HL-60 (cell line): ENCODE results near the gene EPB41L4B.

ENCODE experiments used
- DNase-seq, 2 experiments: peaks; one replicate each; pipeline ENCODE4 v3.0.0-alpha.2; 2010 to 2020; ENCODE audit warnings: low read depth in 1 of 2, low spot score in 1 of 2
- H3K27ac ChIP-seq: fragments of 250-450 bp; sonication (Bioruptor Pico); replicated peaks from 2 replicates; pipeline ENCODE4 v1.5.1; 2020; ENCODE audit warnings: mild to moderate bottlenecking, moderate library complexity
- H3K27me3 ChIP-seq: fragments of 250-450 bp; sonication (Bioruptor Pico); 2 replicates; pipeline ENCODE4 v1.5.1; 2021; ENCODE audit warnings: mild to moderate bottlenecking, moderate library complexity; ENCODE audit not compliant: insufficient read depth, poor library complexity, severe bottlenecking
- H3K4me3 ChIP-seq: replicated peaks from 2 replicates; pipeline ENCODE4 v1.5.1; 2011; ENCODE audit warnings: mild to moderate bottlenecking, control low read depth, low read length; ENCODE audit not compliant: insufficient read depth
- GABPA ChIP-seq: IDR thresholded peaks from 2 replicates; pipeline ENCODE4 v1.6.1; 2012; ENCODE audit warnings: low read depth
- POLR2AphosphoS5 ChIP-seq: IDR thresholded peaks from 2 replicates; pipeline ENCODE4 v1.6.1; 2012; ENCODE audit warnings: low read depth
- SPI1 ChIP-seq: IDR thresholded peaks from 2 replicates; pipeline ENCODE4 v1.6.1; 2012; ENCODE audit warnings: low read depth, mild to moderate bottlenecking, borderline replicate concordance
- TF ChIP-seq, protein P1 (sequence below): IDR thresholded peaks from 2 replicates; pipeline ENCODE4 v1.6.1; 2012; ENCODE audit warnings: low read depth; ENCODE audit not compliant: insufficient replicate concordance
- TF ChIP-seq, protein P2 (sequence below): IDR thresholded peaks from one replicate; pipeline ENCODE4 v1.5.1; 2011; ENCODE audit warnings: low read length, control low read depth, inconsistent platforms; ENCODE audit not compliant: insufficient read depth

Gene EPB41L4B

DNA sequence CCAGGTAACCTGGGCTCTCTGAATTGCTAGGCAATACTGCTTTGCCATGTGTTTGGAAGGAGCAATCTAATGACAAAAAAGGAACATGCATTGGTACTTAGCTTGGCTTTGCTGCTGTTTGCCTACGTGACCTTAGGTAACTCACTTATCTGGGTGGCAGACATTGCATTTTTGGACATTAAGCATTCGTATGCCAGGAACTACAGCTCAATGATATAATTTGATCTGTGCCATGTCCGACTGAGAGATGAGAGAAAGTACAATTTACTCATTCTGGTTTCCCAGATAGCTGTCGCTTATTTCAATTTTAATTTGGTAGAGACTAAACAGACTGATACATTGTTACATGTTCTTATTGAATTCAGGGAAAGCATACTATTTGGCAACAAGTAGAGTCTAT is 90.6 kb downstream of the EPB41L4B start:
- H3K4me3 ChIP-seq, result no peak overlapping the region
- no peak for DNase-seq
- no peak overlapping the region for H3K27ac ChIP-seq
- no peak for TF ChIP-seq GABPA
- TF ChIP-seq, protein P1, sequence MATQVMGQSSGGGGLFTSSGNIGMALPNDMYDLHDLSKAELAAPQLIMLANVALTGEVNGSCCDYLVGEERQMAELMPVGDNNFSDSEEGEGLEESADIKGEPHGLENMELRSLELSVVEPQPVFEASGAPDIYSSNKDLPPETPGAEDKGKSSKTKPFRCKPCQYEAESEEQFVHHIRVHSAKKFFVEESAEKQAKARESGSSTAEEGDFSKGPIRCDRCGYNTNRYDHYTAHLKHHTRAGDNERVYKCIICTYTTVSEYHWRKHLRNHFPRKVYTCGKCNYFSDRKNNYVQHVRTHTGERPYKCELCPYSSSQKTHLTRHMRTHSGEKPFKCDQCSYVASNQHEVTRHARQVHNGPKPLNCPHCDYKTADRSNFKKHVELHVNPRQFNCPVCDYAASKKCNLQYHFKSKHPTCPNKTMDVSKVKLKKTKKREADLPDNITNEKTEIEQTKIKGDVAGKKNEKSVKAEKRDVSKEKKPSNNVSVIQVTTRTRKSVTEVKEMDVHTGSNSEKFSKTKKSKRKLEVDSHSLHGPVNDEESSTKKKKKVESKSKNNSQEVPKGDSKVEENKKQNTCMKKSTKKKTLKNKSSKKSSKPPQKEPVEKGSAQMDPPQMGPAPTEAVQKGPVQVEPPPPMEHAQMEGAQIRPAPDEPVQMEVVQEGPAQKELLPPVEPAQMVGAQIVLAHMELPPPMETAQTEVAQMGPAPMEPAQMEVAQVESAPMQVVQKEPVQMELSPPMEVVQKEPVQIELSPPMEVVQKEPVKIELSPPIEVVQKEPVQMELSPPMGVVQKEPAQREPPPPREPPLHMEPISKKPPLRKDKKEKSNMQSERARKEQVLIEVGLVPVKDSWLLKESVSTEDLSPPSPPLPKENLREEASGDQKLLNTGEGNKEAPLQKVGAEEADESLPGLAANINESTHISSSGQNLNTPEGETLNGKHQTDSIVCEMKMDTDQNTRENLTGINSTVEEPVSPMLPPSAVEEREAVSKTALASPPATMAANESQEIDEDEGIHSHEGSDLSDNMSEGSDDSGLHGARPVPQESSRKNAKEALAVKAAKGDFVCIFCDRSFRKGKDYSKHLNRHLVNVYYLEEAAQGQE, result no peak
- TF ChIP-seq, protein P2, sequence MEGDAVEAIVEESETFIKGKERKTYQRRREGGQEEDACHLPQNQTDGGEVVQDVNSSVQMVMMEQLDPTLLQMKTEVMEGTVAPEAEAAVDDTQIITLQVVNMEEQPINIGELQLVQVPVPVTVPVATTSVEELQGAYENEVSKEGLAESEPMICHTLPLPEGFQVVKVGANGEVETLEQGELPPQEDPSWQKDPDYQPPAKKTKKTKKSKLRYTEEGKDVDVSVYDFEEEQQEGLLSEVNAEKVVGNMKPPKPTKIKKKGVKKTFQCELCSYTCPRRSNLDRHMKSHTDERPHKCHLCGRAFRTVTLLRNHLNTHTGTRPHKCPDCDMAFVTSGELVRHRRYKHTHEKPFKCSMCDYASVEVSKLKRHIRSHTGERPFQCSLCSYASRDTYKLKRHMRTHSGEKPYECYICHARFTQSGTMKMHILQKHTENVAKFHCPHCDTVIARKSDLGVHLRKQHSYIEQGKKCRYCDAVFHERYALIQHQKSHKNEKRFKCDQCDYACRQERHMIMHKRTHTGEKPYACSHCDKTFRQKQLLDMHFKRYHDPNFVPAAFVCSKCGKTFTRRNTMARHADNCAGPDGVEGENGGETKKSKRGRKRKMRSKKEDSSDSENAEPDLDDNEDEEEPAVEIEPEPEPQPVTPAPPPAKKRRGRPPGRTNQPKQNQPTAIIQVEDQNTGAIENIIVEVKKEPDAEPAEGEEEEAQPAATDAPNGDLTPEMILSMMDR, result no peak
- no peak for TF ChIP-seq POLR2AphosphoS5
- no peak for TF ChIP-seq SPI1
- peaks cover 5% of the 10 kb centered on the region for H3K27me3 ChIP-seq

DNA sequence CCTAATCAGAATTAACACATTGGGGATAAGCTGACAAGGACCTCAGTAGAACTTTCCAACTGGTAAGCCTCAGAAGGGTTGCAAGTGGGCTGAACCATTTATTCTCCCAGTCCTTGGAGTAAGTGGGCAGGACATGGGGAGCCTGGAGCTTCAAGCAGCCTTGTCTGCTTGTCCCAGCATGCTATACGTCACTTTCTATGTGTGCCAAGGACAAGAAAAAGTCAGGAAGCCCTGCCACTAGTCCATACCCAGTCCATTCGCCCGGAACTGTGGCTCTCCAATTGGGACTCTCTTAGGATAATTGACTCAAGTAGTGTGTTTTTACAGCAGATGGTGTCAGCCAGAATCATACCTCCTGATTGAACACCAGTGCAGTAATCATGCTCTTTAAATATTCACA is 91.2 kb downstream of the EPB41L4B start:
- no peak for DNase-seq
- Histone ChIP-seq H3K4me3 (no peak overlapping the region), H3K27ac (no peak overlapping the region), H3K27me3 (peaks cover 5% of the 10 kb centered on the region)
- TF ChIP-seq, protein P1, result no peak
- TF ChIP-seq GABPA (no peak), SPI1 (no peak), POLR2AphosphoS5 (no peak)
- TF ChIP-seq, protein P2, result no peak

DNA sequence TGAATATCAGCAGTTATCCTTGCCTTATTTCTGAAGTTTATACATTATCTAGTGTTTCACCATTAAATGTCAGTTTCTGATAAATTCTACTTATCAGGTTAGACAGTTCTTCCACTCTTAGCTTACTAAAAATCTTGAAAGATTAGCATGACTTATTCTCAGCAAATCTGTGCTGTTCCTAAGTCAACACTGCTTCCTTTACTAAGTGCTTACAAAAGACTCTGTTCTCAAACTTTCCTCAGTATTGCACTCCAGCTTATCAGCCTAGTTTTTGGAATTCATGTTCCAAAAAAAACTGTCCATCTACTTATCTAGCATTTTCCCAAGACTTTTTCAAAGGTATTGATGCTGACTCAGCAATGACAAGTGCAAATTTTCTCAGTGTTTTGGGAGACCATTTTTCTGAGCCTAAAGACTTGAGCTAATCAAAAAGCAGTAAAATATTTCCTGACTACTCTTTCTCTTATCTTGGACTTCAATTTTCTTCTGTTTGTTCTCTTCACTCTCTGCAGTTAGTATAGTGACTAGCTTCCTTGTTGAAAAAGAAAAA is 92.7 kb downstream of the EPB41L4B start:
- Histone ChIP-seq H3K4me3 (no peak overlapping the region), H3K27ac (no peak overlapping the region), H3K27me3 (peaks cover 5% of the 10 kb centered on the region)
- TF ChIP-seq, protein P2, result no peak
- TF ChIP-seq, protein P1, result no peak
- TF ChIP-seq SPI1, result no peak
- TF ChIP-seq GABPA, result no peak
- no peak for TF ChIP-seq POLR2AphosphoS5
- no peak for DNase-seq
